ENCODE measurements around the gene HRH4.

- TF ChIP-seq CTCF (IDR thresholded peaks at IDR 0.05) (no peak), ZFX (IDR thresholded peaks at IDR 0.05; ENCODE audit: borderline replicate concordance) (no peak)
These were observed 6.3 kb downstream of the HRH4 start for GRCh38 chr18:24466771-24467170.
